H1 (cell line): ENCODE measurements around the gene SRRM3. TPM values are rescaled to one million over a fixed set of nuclear protein-coding genes. Genes with fewer than 3 reads are reported as not detected.

ENCODE experiments used
- CTCF ChIA-PET: fragments of 300-600 bp; sonication (Branson Sonifier 250); formaldehyde crosslinking; loops from one replicate; lab custom pipeline; 2021; ENCODE audit not compliant: partially characterized antibody; lab: Charles Lee
- POLR2A ChIA-PET: fragments of 300-600 bp; sonication (Branson Sonifier 250); formaldehyde crosslinking; loops from one replicate; lab custom pipeline; 2021; ENCODE audit warnings: inconsistent platforms; ENCODE audit not compliant: partially characterized antibody; lab: Charles Lee
- DNase-seq, 2 experiments: peaks; one replicate each; pipeline versions ENCODE4 v3.0.0 to v3.0.0-alpha.2; 2010 to 2022; ENCODE audit warnings: low spot score in 2 of 2, low read depth in 1 of 2, mixed read lengths in 1 of 2
- FAIRE-seq: peaks from 2 replicates; lab custom pipeline; 2011; peaks lifted over from hg19 to GRCh38; lab: Jason Lieb, UNC
- H2AFZ ChIP-seq: 2 replicates; pipeline ENCODE4 v1.8.1; 2012; ENCODE audit warnings: low read length, inconsistent platforms
- H2AK5ac ChIP-seq: 2 replicates; pipeline ENCODE4 v1.6.1; 2013; ENCODE audit warnings: low read depth, low read length
- H2BK120ac ChIP-seq: replicated peaks from 2 replicates; pipeline ENCODE3; 2013; ENCODE audit warnings: low read depth, low read length, inconsistent platforms
- H2BK12ac ChIP-seq: 2 replicates; pipeline ENCODE4 v1.6.1; 2013; ENCODE audit warnings: low read depth, low read length
- H2BK15ac ChIP-seq: 2 replicates; pipeline ENCODE4 v1.6.1; 2013; ENCODE audit warnings: low read length
- H2BK20ac ChIP-seq: 2 replicates; pipeline ENCODE4 v1.6.1; 2013; ENCODE audit warnings: low read length
- H2BK5ac ChIP-seq: 2 replicates; pipeline ENCODE4 v1.6.1; 2013; ENCODE audit warnings: low read depth, low read length
- H3K14ac ChIP-seq: 2 replicates; pipeline ENCODE4 v1.6.1; 2013; ENCODE audit warnings: inconsistent platforms; ENCODE audit not compliant: insufficient read length
- H3K18ac ChIP-seq: 2 replicates; pipeline ENCODE4 v1.6.1; 2013; ENCODE audit warnings: low read length; ENCODE audit errors: extremely low read depth
- H3K23ac ChIP-seq: 2 replicates; pipeline ENCODE4 v1.6.1; 2013; ENCODE audit warnings: inconsistent platforms; ENCODE audit not compliant: insufficient read length
- H3K23me2 ChIP-seq: 2 replicates; pipeline ENCODE4 v1.6.1; 2013; ENCODE audit warnings: low read depth, low read length
- H3K27ac ChIP-seq: 2 replicates; pipeline ENCODE4 v1.6.1; 2011; ENCODE audit warnings: low read depth, low read length, inconsistent platforms
- H3K27me3 ChIP-seq, 4 experiments: replicated peaks in 1 of 4; 1 replicate in 1 of 4; 2 replicates in 3 of 4; pipeline versions ENCODE4 v1.6.1 to v1.8.1; 2011 to 2013; ENCODE audit warnings: low read length in 3 of 4, mild to moderate bottlenecking in 3 of 4, inconsistent platforms in 2 of 4, mixed read lengths in 2 of 4, moderate library complexity in 1 of 4; ENCODE audit not compliant: control insufficient read depth in 3 of 4, insufficient read depth in 3 of 4; ENCODE audit errors: extremely low read depth in 1 of 4
- H3K36me3 ChIP-seq, 4 experiments: 2 replicates each; pipeline versions ENCODE4 v1.6.1 to v1.8.1; 2011 to 2013; ENCODE audit warnings: mild to moderate bottlenecking in 4 of 4, low read length in 3 of 4, moderate library complexity in 2 of 4, control low read depth in 1 of 4, inconsistent platforms in 1 of 4; ENCODE audit not compliant: insufficient read depth in 4 of 4, control insufficient read depth in 2 of 4
- H3K4ac ChIP-seq: replicated peaks from 2 replicates; pipeline ENCODE3; 2013; ENCODE audit warnings: low read length, low read depth, mixed read lengths, inconsistent platforms; ENCODE audit not compliant: insufficient read length
- H3K4me1 ChIP-seq, 4 experiments: replicated peaks in 1 of 4; 1 replicate in 1 of 4; 2 replicates in 3 of 4; pipeline versions ENCODE4 v1.6.1 to v1.8.1; 2011 to 2013; ENCODE audit warnings: low read length in 3 of 4, inconsistent platforms in 2 of 4, mixed read lengths in 1 of 4; ENCODE audit not compliant: insufficient read depth in 4 of 4, control insufficient read depth in 3 of 4
- H3K4me2 ChIP-seq, 2 experiments: 2 replicates each; pipeline versions ENCODE4 v1.6.1 to v1.8.1; 2011 to 2013; ENCODE audit warnings: low read depth in 2 of 2, low read length in 2 of 2, control low read depth in 1 of 2, inconsistent platforms in 1 of 2, mild to moderate bottlenecking in 1 of 2; ENCODE audit not compliant: insufficient read depth in 1 of 2
- H3K4me3 ChIP-seq, 4 experiments: fragments of 200-600, 300-600 bp in 1 of 4; sonication (generic), shearing (Covaris generic), sonication (Bioruptor Twin) in 1 of 4; 2 replicates each; pipeline versions ENCODE4 v1.5.1 to v1.8.1; 2011 to 2016; ENCODE audit warnings: low read length in 4 of 4, low read depth in 3 of 4, control low read depth in 2 of 4, inconsistent platforms in 2 of 4, mild to moderate bottlenecking in 2 of 4, mixed read lengths in 1 of 4, moderate library complexity in 1 of 4; ENCODE audit not compliant: insufficient read depth in 2 of 4; ENCODE audit errors: extremely low read depth in 1 of 4
- H3K56ac ChIP-seq: replicated peaks from 2 replicates; pipeline ENCODE3; 2013; ENCODE audit warnings: low read depth, mild to moderate bottlenecking, mixed read lengths, low read length, inconsistent platforms; ENCODE audit not compliant: insufficient read length
- H3K79me1 ChIP-seq: 2 replicates; pipeline ENCODE4 v1.6.1; 2013; ENCODE audit warnings: low read depth, low read length, control low read depth
- H3K79me2 ChIP-seq, 2 experiments: 2 replicates each; pipeline versions ENCODE4 v1.6.1 to v1.8.1; 2012 to 2013; ENCODE audit warnings: low read length in 2 of 2, mild to moderate bottlenecking in 2 of 2, inconsistent platforms in 1 of 2; ENCODE audit not compliant: insufficient read depth in 2 of 2, control insufficient read depth in 1 of 2
- H3K9ac ChIP-seq, 4 experiments: replicated peaks in 1 of 4; 1 replicate in 1 of 4; 2 replicates in 3 of 4; pipeline versions ENCODE4 v1.6.1 to v1.8.1; 2011 to 2013; ENCODE audit warnings: low read depth in 3 of 4, low read length in 3 of 4, control low read depth in 2 of 4, mild to moderate bottlenecking in 2 of 4, moderate library complexity in 2 of 4, inconsistent platforms in 1 of 4; ENCODE audit errors: extremely low read depth in 1 of 4
- H3K9me3 ChIP-seq, 2 experiments: 2 replicates each; pipeline versions ENCODE4 v1.6.1 to v1.8.1; 2012 to 2013; ENCODE audit warnings: mild to moderate bottlenecking in 2 of 2, moderate library complexity in 2 of 2, control low read depth in 1 of 2, inconsistent platforms in 1 of 2, low read depth in 1 of 2, low read length in 1 of 2, mixed read lengths in 1 of 2; ENCODE audit not compliant: insufficient read depth in 2 of 2
- H4K20me1 ChIP-seq, 2 experiments: replicated peaks in 1 of 2; 2 replicates each; pipeline versions ENCODE3 to v1.8.1; 2011 to 2013; ENCODE audit warnings: inconsistent platforms in 2 of 2, low read length in 2 of 2, mild to moderate bottlenecking in 1 of 2; ENCODE audit not compliant: insufficient read depth in 2 of 2, control insufficient read depth in 1 of 2
- H4K5ac ChIP-seq: 2 replicates; pipeline ENCODE4 v1.6.1; 2013; ENCODE audit warnings: low read length, low read depth, mixed read lengths, inconsistent platforms; ENCODE audit not compliant: insufficient read length
- H4K8ac ChIP-seq: 2 replicates; pipeline ENCODE4 v1.8.0; 2013; ENCODE audit warnings: mild to moderate bottlenecking, moderate library complexity, low read length, inconsistent platforms; ENCODE audit not compliant: insufficient read depth; ENCODE audit errors: extremely low read depth
- H4K91ac ChIP-seq: replicated peaks from 2 replicates; pipeline ENCODE3; 2013; ENCODE audit warnings: low read length, mixed read lengths, inconsistent platforms; ENCODE audit not compliant: insufficient read length
- MAFK ChIP-seq: IDR thresholded peaks from 2 replicates; pipeline ENCODE4 v1.6.1; 2012; ENCODE audit warnings: low read depth, mild to moderate bottlenecking, improper control_type of control experiment, low read length
- RAD21 ChIP-seq, 2 experiments: IDR thresholded peaks in 1 of 2; conservative IDR thresholded peaks in 1 of 2; 2 replicates each; pipeline ENCODE4 v1.6.1; 2011; ENCODE audit warnings: low read depth in 2 of 2, low read length in 2 of 2, improper control_type of control experiment in 1 of 2, inconsistent platforms in 1 of 2, mild to moderate bottlenecking in 1 of 2, moderate library complexity in 1 of 2
- whole genome bisulfite sequencing, 2 experiments: shearing (Covaris generic) in 1 of 2; methylation state at CpG; one replicate each; pipeline versions ENCODE4 v1.1.6 to v1.1.7; 2013 to 2015; ENCODE audit warnings: low lambda C conversion rate in 2 of 2, mixed read lengths in 2 of 2, inconsistent platforms in 1 of 2, low coverage in 1 of 2, missing lambda C conversion rate in 1 of 2; ENCODE audit not compliant: insufficient replicate concordance in 2 of 2, insufficient coverage in 1 of 2, insufficient read length in 1 of 2; ENCODE audit errors: extremely low coverage in 1 of 2, missing lambda C conversion rate in 1 of 2; 5-methylcytosine and 5-hydroxymethylcytosine counted together
- polyA plus RNA-seq, 7 experiments: library from polyadenylated mRNA; depleted of rRNA in 3 of 7; stranded (reverse) in 5 of 7; unstranded in 2 of 7; fragments of >200 nt in 5 of 7; fragments of 200-250 nt in 2 of 7; gene quantifications; 1 replicate in 5 of 7; 2 replicates in 1 of 7; 4 replicates in 1 of 7; pipeline versions ENCODE4 v1.2.1 to v1.2.3, GENCODE V29; 2011 to 2013; ENCODE audit warnings: missing spikeins in 2 of 7, mixed read lengths in 2 of 7
- total RNA-seq: library from RNA; stranded (reverse); fragmentation: NEBNext Ultra II Directional; extraction: Animal tissue kit (Norgen Biotek cat#: 25700); gene quantifications from 2 replicates; pipeline ENCODE4 v1.2.1, GENCODE V29; 2021

SRRM3 gene
- total and polyA plus RNA-seq, 2 of the 8 experiments (the other 6 are each of a cell fraction or from before 2014, with no cell fraction given): 10.4 to 17.4 TPM

- POLR2A ChIA-PET: interaction anchor here (0.8 to 1.7 kb wide), 7 partner anchors 12 to 58 kb away, joined by 3 to 5 read pairs (median 3); no protein-coding TSS in a partner anchor
- no peak overlapping the region for H2BK15ac ChIP-seq
- H3K4me3 ChIP-seq: 0 out of 8 replicates have a peak overlapping the region, but pooled peaks of 1 of the 4 experiments have one; percentile 40
- H3K23me2 ChIP-seq: peaks cover 1% of the 10 kb centered on the region; the same call in 1 of the 2 replicates
- no peak overlapping the region for H3K4ac ChIP-seq
- CTCF ChIA-PET: interaction anchor here (0.8 to 17.7 kb wide), 25 partner anchors 8 to 111 kb away, joined by 3 to 155 read pairs (median 8); no protein-coding TSS in a partner anchor
- FAIRE-seq (no peak), DNase-seq (no peak)
- no peak overlapping the region for H2BK20ac ChIP-seq
- no peaks in the 10 kb centered on the region for H3K9me3 ChIP-seq
- no peaks in the 10 kb centered on the region for H3K36me3 ChIP-seq
- no peak overlapping the region for H3K14ac ChIP-seq
- no peaks in the 10 kb centered on the region for H3K79me2 ChIP-seq
- no peak overlapping the region for H2BK120ac ChIP-seq
- H4K5ac ChIP-seq: no peak overlapping the region
- 0 out of 7 replicates have a peak, but pooled peaks cover 0 to 2% (median 0%) of the 10 kb centered on the region in 4 experiments for H3K27me3 ChIP-seq
- H2BK5ac ChIP-seq: no peak overlapping the region
- H4K8ac ChIP-seq: no peak overlapping the region
- no peak overlapping the region for H2AFZ ChIP-seq
- WGBS, 2 experiments: 50% methylated on average over 7 of the region's 8 CpGs; no CpG with 5 or more reads in 1 of the 2 experiments
- no peak overlapping the region for H3K9ac ChIP-seq
- no peak overlapping the region for H3K23ac ChIP-seq
- no peaks in the 10 kb centered on the region for H4K20me1 ChIP-seq
- no peak overlapping the region for H4K91ac ChIP-seq
- H3K79me1 ChIP-seq: no peaks in the 10 kb centered on the region
- no peak overlapping the region for H3K56ac ChIP-seq
- no peak overlapping the region for H3K18ac ChIP-seq
- peak overlapping the region; percentile 9 to 84; a peak in 2 of 4 replicates for H3K4me2 ChIP-seq
- H2BK12ac ChIP-seq: no peak overlapping the region
- no peak overlapping the region for H2AK5ac ChIP-seq
- H3K4me1 ChIP-seq: peaks cover 0 to 8% (median 6%) of the 10 kb centered on the region in 4 experiments; a peak in 5 of 7 replicates
- H3K27ac ChIP-seq: no peak overlapping the region
- TF ChIP-seq RAD21 (IDR thresholded peaks at IDR 0.05 in 1 of 2, conservative IDR thresholded peaks at IDR 0.05 in 1 of 2; ENCODE audit: low read depth in 2 of 2, low read length in 2 of 2) (0 out of 4 replicates have a peak, but pooled peaks of 1 of the 2 experiments have one; percentile 6), MAFK (no peak)
Observed at GRCh38 chr7:76202666-76203030, 952 bp downstream of the SRRM3 start.
